D341Med (cell line): ENCODE results near the gene GFOD1.

Source experiments
- DNase-seq: peaks from one replicate; pipeline ENCODE4 v3.0.0; 2012; ENCODE audit warnings: low spot score

Gene GFOD1

DNA sequence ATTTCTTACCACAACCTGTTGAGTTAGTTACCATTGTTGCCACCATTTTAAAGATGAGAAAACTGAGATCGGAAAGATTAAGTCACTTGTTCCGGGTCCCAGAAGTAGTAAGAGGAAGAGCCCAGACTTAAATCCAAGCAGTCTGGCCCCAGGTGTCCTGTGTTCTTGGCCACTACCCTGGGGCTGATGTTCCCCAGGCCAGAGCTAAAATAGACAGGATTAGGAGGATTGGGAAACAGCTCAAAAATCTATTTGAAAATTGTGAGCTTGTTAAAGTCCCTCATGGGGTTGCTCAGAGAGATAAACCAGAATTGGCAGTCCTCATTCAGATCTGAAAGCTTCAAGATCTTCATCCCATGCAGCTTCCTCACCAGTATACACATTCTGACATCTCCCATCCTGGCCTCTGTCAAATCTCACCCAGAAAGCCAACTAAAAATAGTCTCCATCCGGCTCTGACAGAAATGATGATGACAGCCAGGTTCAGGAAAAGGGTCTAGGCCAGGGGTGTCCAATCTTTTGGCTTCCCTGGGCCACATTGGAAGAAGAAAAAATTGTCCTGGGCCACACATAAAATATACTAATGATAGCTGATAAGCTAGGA is 62.0 kb downstream of the GFOD1 start:
- peak; percentile 9 for DNase-seq

DNA sequence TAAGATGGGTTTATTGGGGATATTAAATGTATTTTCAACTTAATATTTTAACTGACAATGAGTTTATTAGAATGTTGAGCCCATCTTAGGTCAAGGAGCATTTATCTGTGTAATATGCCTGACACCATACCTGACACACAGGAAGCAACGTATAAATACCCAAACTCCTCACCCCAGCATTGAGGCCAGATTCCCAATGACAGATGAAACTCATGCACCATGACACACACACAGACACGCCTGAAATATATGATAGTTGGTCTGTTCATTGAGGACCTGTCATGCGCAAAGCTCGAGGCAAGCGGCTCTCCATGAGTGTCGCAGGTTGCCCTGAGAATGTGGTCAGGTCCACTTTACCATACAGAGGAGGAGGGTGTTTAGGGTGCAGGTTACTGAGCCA is 64.1 kb downstream of the GFOD1 start:
- no peak for DNase-seq

DNA sequence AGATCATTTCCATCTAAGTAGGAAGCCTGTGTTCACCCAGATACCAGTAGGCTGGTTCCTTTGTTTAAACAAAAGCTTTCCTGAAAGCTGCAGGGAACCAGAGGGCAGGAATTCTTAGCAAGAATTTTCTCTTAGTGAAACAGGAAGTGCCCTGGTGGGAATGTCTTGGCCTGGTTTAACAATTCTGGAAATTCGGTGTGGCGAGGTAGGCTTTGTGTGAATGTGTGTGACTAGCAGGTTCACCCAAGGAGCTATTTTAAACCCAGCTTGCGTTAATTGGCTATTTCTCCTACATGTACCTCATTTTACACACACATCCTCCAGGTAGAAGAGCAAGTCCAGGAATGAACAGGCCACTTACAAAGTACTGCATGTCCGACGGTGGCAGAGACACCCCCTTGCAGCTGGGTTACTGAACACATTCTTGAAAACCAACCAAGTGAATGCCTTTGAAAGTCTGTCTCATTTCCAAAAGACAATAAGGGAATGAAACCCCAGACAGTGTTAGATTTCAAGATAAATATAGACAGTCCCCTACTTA is 64.6 kb downstream of the GFOD1 start:
- DNase-seq = no peak

DNA sequence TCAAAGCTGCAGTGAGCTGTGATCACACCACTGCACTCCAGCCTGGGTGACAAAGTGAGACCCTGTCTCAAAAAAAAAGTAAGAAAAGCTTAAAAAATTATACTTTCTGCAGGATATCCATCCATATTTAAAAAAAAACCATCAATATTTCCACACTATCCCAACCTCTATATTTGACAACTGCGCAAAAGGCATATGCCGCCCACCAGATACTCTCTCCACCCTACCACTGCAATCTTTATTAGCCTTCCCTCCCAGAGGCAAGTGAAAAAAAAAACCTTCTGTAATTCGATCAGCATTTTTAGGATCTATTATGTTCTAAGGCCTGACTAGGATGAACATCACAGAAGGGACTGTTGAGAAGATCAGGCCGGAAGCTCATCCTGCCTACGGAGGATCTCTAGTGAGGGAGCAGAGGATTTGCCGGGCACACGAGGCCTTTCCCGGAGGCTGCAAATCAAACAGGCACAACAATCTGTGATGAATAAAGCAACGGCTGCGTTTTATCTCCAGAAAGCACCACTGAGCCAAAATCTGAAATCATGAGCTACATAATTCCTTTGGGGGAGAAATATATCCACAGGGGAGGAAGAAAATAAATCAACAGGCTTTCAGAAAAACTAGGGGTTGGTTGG is 65.9 kb downstream of the GFOD1 start:
- DNase-seq = no peak

DNA sequence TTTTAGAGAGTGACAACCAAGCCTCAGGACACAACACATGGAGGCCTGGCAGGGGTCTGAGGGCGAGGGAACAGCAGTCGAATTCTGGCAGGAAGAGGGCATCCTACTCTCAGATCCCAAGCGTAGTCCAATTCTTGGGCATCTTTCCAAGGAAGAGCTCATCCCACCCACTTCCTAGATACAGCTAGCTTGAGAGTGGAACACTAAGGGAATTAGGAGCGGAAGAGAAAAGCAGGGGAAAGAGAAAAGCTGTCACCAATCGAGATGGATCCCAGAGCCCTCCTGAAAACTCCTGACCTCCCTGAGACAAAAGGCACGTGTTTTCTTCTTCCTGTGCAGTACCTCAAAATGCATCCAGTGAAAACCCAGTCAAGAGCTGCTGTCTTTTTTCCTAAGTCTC is 67.1 kb downstream of the GFOD1 start:
- no peak for DNase-seq

DNA sequence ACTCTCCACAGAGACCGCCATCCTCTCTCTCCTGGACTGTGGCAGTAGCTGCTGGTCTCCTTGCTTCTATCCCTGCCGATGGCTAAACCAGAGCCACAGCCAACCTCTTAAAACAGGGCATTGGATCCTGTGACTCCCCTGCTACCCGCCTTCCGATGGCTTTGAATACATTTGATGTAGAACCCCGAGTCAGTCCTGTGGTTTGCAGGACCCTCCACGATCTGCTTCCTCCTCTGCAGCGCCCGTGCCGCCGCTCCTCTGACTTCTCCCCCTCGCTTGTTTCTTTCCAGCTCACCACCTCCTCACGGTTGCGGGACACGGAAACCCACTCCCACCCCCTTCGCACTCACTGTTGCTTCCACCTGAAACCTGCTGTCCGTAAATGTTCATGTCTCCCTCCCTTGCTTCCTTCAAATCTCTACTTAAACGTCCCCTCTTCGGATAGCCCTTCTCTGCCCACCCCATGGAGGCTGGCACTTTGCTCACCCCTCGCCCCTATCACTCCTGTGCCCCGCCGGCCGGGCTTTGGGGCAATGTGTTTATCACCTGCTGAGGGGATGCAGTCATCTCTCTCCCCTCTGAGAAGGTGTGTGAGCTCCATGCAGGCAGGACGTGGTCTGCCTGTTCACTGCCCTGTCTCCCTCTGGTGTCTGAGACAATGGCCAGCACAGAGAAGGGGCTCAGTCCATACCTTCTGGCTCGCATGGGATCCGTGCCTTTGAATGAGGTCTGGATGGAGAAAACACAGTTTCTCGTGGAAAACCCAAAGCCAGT is 67.8 kb downstream of the GFOD1 start:
- DNase-seq = no peak

DNA sequence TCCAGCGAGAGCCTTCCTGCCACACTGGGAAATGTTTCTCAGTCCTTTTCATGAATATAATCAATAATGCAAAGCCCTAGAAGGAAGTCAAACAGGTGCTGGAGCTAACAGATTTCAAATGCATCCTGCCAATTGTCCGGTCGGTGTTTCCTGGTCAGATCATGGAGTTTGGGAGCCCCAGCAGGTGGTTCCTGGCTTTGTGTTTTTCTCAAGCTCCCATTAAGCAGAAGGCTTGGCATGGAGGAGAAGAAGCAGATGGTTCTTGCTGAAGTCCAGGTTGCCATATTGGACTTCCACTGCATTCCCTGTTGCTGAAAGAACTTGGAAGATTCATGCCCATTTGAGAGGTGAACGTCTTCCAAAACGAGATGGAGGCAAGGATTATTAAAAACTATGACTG is 68.6 kb downstream of the GFOD1 start:
- no peak for DNase-seq

DNA sequence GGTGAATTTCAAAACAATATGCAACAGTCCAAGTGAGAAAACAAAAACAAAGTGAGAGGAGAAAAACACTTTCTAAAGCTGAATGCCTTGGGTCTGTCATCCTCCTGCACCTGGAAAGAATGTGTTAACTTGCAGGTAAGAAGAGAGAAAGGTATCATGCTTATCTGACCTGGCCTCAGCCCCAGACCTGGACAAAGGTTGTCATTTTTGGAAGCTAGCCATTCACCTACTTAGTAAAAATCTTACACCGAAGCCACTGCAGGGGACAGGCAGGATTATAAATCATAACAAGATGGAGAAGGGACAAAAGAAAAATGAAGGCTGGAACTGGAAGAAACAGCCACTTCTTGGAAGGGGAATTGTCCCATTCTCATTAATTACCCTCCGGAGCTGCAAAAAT is 69.4 kb downstream of the GFOD1 start:
- no peak for DNase-seq

DNA sequence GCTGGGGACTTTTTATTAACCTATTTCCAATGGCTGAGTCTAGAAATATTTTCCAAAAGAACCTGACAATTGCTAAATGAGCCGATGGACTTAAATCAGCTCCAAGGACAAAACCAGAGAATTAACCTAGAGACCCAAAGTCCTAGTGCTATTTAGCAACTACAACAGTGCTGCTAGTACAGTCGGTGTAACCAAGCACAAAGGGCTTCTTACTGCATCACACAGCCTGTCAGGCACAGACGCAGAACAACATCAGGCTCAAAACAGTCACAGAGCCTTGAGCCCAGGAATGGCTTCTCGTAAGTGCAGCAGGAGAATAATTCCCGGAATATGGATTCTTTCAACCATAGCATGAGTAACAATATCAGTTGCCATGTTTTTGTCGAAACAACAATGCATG is 70.0 kb downstream of the GFOD1 start:
- DNase-seq = no peak

DNA sequence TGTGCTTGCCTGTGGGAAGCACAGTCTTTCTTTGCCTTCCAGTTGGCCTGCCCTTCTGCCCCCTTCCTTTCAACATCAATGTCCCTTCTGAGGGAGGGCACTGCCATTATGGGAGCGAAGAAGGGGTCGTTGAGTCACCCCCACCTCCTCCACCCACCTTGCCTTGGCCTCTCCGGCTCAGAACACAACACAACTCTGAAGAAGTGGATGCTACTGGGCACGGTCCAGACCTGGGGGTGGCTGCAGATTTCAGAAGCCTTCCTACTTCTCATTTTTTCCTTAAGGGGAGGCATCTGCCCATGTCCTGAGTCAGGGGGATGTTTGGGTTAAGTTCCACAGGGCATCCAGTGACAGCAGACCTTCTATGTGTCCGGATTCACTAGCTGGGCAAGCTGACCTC is 72.1 kb downstream of the GFOD1 start:
- DNase-seq = no peak

DNA sequence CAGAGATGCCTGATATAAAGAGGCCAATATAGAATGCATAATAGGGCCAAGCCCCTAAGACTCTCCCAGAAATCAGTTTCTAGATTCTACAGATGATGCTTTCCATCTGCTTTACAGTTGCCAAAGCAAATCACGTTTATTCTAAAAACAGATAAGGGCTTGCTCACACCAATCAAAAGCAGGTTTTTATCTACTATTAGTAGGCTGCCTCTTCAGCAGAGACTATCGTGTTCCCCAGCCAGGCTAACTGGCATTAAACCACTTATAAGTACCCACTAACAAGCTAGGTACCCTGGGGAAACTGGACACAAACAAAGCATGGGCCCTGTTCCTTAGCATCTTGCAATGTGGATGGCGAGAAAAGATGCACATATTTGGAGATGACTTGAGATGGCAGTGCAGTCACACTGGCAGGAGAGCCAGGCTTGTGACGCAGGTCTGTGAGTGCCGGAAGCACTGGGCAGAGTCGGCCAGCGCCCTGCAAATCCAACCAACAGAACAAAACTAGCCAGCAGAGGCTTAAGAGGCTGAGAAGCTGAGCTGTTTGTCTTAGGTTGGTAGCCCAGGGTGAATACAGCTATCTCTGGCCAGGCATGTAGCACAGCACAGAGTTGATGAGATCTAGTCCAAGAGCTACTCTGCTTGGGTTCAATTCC is 73.4 kb downstream of the GFOD1 start:
- DNase-seq = no peak

DNA sequence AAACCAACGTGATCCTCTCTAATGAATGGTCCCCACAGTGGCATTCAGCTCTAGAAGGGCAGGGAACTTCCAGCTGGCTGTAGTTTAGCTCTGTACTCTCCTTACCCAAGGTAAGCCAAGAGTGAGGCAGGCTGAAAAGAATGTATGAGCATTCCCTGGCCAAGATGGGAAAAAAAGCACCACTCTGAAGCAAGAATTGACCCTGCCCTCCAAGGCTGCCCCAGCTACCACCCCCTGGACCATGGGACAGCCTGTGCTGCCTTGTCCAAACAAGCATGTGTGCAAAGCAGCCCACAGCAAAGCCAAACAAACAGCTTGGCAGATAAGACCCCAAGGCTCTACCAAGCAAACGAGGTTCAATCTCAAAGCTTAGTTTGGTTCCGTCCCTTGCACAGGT is 73.9 kb downstream of the GFOD1 start:
- DNase-seq = no peak

DNA sequence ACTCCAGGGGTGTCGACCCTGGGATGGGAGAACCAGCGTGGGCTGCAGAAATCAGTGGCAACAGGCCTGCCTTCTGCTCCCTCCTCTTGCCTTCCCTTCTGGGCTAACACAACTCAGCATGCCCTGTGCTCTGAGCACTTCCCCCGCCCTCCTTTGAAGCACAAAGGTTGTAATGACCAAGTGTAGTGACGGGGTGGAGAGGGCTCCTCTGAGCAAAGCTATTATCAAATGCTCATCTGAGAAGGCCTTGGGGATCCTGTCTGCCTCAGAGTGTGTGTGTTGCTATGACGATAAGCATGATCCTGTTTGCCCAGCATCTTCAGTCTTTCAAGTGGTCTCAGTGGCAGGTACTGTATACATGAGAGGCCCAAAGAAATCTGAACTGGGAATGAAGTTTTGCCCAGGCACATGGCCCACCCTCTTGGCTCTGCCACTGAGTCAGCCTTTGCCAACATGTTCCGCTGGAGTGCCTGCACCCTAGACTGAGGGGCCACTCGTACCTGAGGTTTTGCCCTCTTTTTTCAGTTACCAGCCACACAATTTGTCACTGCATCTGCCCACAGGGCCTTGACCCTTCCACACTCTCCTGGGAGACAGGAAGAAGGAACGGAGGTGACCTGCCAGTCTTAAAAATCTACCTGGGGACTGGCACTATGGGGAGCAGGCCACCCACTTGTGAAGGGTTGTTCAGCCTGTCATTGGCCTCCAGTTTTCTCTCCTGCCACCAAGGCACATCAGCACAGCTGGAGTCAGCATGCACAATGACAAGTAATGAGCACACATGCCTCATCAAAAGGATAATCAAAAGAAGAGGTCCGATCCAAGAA is 74.5 kb downstream of the GFOD1 start:
- DNase-seq = no peak

DNA sequence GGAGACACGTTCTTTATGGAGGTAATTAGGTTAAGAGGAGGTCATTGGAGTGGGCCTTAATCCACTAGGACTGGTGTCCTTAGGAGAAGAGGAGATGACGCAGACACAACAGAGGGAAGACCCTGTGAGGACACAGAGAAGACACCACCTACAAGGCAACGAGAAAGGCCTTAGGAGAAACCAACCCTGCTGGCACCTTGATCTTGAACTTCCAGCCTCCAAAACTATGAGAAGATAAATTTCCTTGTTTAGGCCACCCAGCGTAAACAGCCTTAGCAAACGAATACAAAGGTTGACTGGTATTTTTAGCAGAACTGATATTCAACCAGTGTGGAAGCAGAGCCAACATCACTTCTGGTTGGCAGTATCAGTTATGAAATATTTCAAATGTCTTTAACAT is 75.2 kb downstream of the GFOD1 start:
- no peak for DNase-seq

DNA sequence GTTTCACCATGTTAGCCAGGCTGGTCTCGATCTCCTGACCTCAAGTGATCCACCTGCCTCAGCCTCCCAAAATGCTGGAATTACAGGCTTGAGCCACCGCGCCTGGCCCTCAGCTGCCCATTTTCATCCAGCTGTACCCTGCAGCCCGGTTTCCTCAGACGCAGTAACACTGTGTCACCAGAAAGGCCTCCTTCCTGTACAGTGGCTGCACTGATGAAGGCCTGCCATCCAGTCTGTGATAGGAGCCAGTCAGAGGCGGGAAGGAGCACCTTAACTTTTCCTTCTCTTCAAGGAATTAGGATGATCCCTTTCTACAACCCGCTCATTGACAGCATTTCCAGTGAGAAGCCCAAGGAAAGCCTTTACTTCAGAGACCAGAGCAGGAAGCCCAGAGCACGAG is 75.9 kb downstream of the GFOD1 start:
- no peak for DNase-seq

DNA sequence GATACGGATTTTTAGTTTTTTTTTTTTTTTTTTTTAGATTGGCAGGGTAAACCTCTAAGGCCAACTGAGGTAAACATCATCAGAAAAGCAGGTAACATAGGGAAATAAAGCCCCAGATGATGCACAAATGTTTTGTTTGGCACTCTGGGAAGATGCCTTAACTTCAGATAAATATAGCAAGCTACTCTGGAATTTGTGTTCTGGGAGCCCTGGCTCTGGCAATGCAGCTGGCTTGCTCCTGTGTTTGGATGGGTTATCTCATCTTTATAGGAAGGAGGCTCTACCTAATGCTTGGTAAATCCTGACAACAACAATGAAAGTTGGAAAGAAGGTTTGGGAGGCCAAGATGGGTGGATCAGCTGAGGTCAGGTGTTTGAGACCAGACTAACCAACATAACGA is 77.4 kb downstream of the GFOD1 start:
- no peak for DNase-seq

DNA sequence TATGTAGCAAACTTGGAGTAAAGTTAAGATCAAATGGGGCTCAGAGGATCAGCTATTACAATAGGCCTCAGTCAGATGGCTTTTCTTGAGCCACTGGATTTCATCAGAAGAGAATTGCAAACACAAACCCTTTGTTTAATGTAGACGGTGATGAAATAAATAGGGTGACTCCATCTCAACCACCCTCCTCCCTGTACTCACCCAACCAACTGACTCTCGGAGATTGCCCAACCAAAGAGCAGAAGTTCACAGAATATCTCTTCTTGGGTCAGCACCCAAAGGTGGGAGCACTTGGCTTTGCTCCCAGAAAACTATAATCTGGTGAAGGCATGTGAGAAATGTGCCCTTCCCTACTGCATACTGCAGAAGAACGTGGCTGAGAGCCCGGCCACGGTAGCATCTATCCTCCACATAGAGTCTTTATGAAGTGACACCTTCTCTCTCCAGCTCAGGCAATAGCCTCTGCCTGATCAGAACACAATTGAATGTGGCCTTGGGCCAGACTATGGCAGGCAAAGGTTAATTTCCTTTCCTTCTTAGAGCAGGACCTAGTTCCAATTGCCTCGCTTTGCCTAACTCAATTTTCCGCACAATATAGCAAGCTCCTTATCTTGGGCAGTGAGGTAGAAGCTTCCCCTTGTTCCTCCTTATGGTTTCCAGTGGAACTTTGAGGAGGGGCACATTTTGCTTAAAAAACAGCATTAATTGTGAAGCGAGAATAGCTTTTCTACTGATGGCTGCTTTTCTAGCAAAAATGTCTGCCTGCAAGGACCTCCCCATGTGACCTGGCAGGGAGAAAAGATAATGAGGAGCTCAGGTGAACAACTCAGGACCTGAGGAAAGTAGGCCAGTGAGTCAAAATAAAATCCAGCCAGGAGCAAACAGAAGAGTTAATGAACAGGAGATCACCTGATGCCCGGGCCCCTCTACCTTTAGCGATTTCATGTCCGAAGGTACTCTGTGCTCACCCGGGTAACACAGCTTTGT is 79.4 kb downstream of the GFOD1 start:
- DNase-seq = no peak

DNA sequence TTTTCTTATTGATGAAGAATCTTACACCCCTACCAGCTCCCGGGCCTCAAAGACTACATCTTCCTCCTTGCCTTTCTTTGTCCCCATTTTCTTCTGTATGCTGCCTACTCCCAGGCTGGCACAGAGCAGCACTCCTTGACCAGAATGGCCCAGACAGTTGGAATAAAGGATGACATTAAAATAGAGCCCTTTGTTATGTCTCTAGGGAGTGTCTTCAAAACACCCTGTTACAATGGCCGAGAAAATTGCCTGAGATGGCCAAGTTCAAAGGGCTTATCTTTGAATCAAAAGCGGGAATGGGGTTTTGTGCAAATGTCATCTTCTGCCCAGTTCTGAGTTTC is 80.1 kb downstream of the GFOD1 start:
- no peak for DNase-seq

DNA sequence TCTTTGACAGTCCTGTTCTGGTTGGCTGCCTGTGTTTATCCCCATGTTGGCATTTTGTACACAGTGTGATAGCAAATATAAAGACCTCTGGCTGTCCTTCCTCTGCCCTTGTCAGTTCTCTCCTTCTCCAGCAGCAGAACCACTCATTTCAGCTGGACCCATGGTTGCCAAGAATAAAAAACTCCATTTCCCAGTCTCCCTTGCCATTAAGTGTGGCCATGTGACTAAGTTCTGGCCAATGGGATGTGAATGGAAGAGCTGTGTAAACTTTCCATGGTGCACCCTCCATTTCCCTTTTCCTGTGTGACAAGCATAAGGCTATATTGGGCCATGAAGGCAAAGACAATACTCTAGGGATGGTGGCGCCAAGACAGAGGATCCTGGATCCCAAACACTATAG is 80.6 kb downstream of the GFOD1 start:
- DNase-seq = no peak

DNA sequence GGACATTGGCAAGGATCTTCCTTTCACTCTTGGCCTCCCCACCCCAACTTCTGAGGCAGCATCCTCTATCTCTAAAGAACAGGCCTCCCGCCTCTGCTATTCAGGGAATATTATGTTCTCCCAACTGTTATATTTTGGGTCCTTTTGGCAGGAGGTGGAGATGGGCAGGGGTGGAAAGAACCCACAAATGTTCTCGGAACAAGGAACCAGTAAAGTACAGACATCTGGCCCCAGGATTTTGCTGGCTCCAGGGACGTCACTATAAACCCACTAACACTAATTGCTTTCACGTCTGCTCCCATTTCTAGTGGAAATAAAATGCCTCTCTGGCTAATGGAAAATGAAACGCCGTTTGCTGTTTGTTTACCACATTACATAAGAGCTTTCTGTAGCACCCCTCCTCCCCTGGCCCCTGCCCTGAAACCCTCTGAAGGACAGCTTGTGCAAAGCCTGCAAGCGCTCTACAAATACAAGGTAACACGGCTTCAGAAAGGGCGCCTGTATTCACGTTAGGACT is 81.4 kb downstream of the GFOD1 start:
- peak; percentile 65 for DNase-seq

DNA sequence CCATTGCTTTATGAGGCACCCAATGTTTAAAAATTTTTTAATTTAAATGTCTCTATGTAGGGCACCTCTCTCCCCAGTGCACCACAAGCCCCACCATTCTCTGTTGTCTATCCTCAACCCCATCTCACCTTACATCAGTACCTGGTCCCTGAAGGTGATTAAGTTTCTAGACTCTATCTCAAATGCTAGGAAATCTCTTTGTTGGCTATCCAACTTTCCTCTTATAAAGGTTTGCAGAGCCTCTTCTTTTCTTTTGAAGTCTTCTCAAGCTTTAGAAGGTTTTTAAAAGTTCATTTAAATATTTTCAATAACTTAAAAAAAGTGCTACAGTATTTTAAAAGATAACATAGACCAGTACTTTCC is 82.5 kb downstream of the GFOD1 start:
- no peak for DNase-seq
